MM.1S (cell line): ENCODE results near the gene AGPAT2.

Experiments
- DNase-seq: peaks from one replicate; pipeline ENCODE4 v3.0.0-alpha.2; 2015
- H2AFZ ChIP-seq: fragments of 300-600 bp; sonication (generic); 2 replicates; pipeline ENCODE4 v1.6.0; 2016; ENCODE audit warnings: antibody characterized with exemption, low read length
- H3F3A ChIP-seq: fragments of 300-600 bp; sonication (generic); 2 replicates; pipeline ENCODE4 v1.6.1; 2016; ENCODE audit warnings: mild to moderate bottlenecking, antibody characterized with exemption, low read length, moderate library complexity, mixed read lengths; ENCODE audit not compliant: insufficient read depth
- H3K27ac ChIP-seq: fragments of 300-600 bp; sonication (generic); 2 replicates; pipeline ENCODE4 v1.5.1; 2016; ENCODE audit warnings: mild to moderate bottlenecking, low read length
- H3K27me3 ChIP-seq: fragments of 300-600 bp; sonication (generic); replicated peaks from 2 replicates; pipeline ENCODE4 v1.6.0; 2016; ENCODE audit warnings: low read length; ENCODE audit not compliant: insufficient read depth
- H3K36me3 ChIP-seq: fragments of 300-600 bp; sonication (generic); replicated peaks from 2 replicates; pipeline ENCODE4 v1.6.1; 2016; ENCODE audit warnings: mild to moderate bottlenecking, low read length, mixed read lengths; ENCODE audit not compliant: insufficient read depth
- H3K4me1 ChIP-seq: fragments of 300-600 bp; sonication (generic); 2 replicates; pipeline ENCODE4 v1.6.1; 2016; ENCODE audit warnings: low read length, mixed read lengths
- H3K4me2 ChIP-seq: fragments of 300-600 bp; sonication (generic); 2 replicates; pipeline ENCODE4 v1.6.0; 2016; ENCODE audit warnings: low read depth, low read length
- H3K4me3 ChIP-seq: fragments of 300-600 bp; sonication (generic); 2 replicates; pipeline ENCODE4 v1.5.1; 2016; ENCODE audit warnings: low read length, mixed read lengths
- H3K79me2 ChIP-seq: fragments of 300-600 bp; sonication (generic); 2 replicates; pipeline ENCODE4 v1.6.1; 2016; ENCODE audit warnings: mixed run types, low read length, mixed read lengths
- H3K9ac ChIP-seq: fragments of 300-600 bp; sonication (generic); 2 replicates; pipeline ENCODE4 v1.6.1; 2016; ENCODE audit warnings: low read length, mixed read lengths
- H3K9me2 ChIP-seq: fragments of 300-600 bp; sonication (generic); replicated peaks from 2 replicates; pipeline ENCODE4 v1.6.1; 2016; ENCODE audit warnings: mild to moderate bottlenecking, low read length, mixed read lengths; ENCODE audit not compliant: insufficient read depth
- H3K9me3 ChIP-seq: fragments of 300-600 bp; sonication (generic); replicated peaks from 2 replicates; pipeline ENCODE4 v1.6.1; 2016; ENCODE audit warnings: mild to moderate bottlenecking, low read length, mixed read lengths; ENCODE audit not compliant: insufficient read depth
- H4K20me1 ChIP-seq: fragments of 300-600 bp; sonication (generic); 2 replicates; pipeline ENCODE4 v1.6.1; 2016; ENCODE audit warnings: mild to moderate bottlenecking, low read length, moderate library complexity, mixed read lengths; ENCODE audit not compliant: insufficient read depth
- EZH2 ChIP-seq: fragments of 300-600 bp; sonication (generic); optimal IDR thresholded peaks from 2 replicates; pipeline ENCODE3; 2017; ENCODE audit warnings: low read depth, mild to moderate bottlenecking, antibody characterized with exemption, low read length, mixed read lengths
- EZH2phosphoT487 ChIP-seq: fragments of 300-600 bp; sonication (generic); IDR thresholded peaks from 2 replicates; pipeline ENCODE4 v1.6.1; 2018; ENCODE audit warnings: antibody characterized with exemption, low read length
- TF ChIP-seq, protein P1 (sequence below): fragments of 300-600 bp; sonication (generic); IDR thresholded peaks from 2 replicates; pipeline ENCODE4 v1.5.1; 2016; ENCODE audit warnings: antibody characterized with exemption, low read length, mixed read lengths

Gene AGPAT2

DNA sequence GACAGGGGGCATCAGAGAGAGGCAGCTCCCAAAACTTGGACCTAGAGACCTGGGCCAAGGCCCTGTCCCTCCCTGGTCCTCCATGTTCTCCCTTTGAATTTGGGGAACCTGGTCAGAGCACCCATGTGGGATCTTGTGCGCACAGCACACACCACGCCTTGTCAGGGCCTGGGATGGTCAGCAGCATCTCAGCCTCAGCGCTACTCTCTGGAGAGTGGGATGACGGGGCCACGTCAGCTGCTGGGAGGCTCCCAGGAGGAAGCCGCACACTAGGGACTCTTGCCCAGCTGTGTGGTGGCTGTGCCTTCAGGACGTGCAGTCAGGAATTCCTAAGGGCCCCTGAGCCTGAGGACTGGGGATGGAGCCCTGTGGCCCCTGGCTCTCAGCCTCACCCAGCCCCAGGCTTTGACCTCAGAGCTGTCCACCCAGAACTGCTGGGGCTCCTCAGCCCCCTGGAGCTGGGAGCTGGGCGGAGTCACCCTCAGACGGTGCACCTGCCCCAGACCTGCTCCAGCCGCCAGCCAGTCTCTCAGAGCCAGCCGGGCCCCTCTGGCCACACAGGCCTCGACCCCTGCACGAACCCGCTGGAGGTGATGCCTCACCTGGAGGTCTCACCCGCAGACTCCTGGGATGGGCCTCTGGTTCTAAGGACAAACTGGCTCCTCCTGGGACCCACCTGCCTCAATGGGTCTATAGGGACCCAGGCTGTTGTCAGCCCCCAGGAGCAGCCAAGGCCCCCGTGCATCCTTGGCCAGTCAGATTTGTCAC lies 62.9 kb downstream of the AGPAT2 start:
- no peaks in the 10 kb centered on the region for H4K20me1 ChIP-seq
- no peak for TF ChIP-seq EZH2phosphoT487
- TF ChIP-seq EZH2 = no peak
- TF ChIP-seq, protein P1, sequence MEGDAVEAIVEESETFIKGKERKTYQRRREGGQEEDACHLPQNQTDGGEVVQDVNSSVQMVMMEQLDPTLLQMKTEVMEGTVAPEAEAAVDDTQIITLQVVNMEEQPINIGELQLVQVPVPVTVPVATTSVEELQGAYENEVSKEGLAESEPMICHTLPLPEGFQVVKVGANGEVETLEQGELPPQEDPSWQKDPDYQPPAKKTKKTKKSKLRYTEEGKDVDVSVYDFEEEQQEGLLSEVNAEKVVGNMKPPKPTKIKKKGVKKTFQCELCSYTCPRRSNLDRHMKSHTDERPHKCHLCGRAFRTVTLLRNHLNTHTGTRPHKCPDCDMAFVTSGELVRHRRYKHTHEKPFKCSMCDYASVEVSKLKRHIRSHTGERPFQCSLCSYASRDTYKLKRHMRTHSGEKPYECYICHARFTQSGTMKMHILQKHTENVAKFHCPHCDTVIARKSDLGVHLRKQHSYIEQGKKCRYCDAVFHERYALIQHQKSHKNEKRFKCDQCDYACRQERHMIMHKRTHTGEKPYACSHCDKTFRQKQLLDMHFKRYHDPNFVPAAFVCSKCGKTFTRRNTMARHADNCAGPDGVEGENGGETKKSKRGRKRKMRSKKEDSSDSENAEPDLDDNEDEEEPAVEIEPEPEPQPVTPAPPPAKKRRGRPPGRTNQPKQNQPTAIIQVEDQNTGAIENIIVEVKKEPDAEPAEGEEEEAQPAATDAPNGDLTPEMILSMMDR = no peak
- no peak overlapping the region for H3K4me2 ChIP-seq
- H3K27ac ChIP-seq = no peak overlapping the region
- no peaks in the 10 kb centered on the region for H3K79me2 ChIP-seq
- no peaks in the 10 kb centered on the region for H3K4me1 ChIP-seq
- H3K9me2 ChIP-seq = no peaks in the 10 kb centered on the region
- H3K27me3 ChIP-seq = peaks cover 96% of the 10 kb centered on the region
- no peak overlapping the region for H3K9ac ChIP-seq
- no peaks in the 10 kb centered on the region for H3K9me3 ChIP-seq
- H3F3A ChIP-seq = no peaks in the 10 kb centered on the region
- no peaks in the 10 kb centered on the region for H3K36me3 ChIP-seq
- no peak overlapping the region for H2AFZ ChIP-seq
- DNase-seq = no peak
- no peak overlapping the region for H3K4me3 ChIP-seq

DNA sequence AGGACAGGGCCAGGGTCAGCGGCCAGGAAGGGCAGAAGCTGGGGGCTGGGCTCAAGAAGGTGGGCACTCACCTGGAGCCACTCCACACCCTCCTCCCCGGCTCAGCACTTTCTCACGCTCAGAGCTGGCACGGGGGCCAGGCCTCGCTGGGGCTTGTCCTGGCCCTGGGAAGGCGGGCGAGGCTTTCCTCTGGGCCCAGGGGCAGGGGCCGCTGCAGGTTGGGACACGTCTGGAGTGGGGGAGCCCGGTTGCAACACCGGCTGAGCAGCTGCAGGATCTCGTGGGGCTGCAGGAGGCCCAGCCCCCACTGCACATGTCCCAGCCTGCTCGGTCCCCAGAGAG lies 63.4 kb downstream of the AGPAT2 start:
- H4K20me1 ChIP-seq = no peaks in the 10 kb centered on the region
- no peaks in the 10 kb centered on the region for H3K36me3 ChIP-seq
- no peak overlapping the region for H3K27ac ChIP-seq
- no peaks in the 10 kb centered on the region for H3K9me2 ChIP-seq
- H3K4me1 ChIP-seq = no peaks in the 10 kb centered on the region
- H3F3A ChIP-seq = no peaks in the 10 kb centered on the region
- no peak overlapping the region for H3K9ac ChIP-seq
- H3K27me3 ChIP-seq = peaks cover 96% of the 10 kb centered on the region
- no peaks in the 10 kb centered on the region for H3K79me2 ChIP-seq
- H3K9me3 ChIP-seq = no peaks in the 10 kb centered on the region
- no peak overlapping the region for H3K4me2 ChIP-seq
- no peak for DNase-seq
- no peak overlapping the region for H3K4me3 ChIP-seq
- H2AFZ ChIP-seq = no peak overlapping the region
- TF ChIP-seq, protein P1 = no peak
- TF ChIP-seq EZH2phosphoT487 (no peak), EZH2 (no peak)
